GM19468 (cell line): Measurements from ENCODE around the gene PAGE4.

Experiments used
- ATAC-seq: cut with Tn5 transposase; IDR thresholded peaks from one replicate; pipeline ENCODE4 v1.9.1; 2021; ENCODE audit warnings: mild to moderate bottlenecking, moderate library complexity, moderate number of reproducible peaks; ENCODE audit not compliant: unreplicated experiment; ENCODE audit errors: extremely low read depth

Gene PAGE4

GRCh38 chrX:49862093-49862492 lies 33.0 kb downstream of the PAGE4 start:
- no peak for ATAC-seq

- ATAC-seq = no peak
Measured at GRCh38 chrX:49868739-49869138, 39.6 kb downstream of the PAGE4 start.

DNA sequence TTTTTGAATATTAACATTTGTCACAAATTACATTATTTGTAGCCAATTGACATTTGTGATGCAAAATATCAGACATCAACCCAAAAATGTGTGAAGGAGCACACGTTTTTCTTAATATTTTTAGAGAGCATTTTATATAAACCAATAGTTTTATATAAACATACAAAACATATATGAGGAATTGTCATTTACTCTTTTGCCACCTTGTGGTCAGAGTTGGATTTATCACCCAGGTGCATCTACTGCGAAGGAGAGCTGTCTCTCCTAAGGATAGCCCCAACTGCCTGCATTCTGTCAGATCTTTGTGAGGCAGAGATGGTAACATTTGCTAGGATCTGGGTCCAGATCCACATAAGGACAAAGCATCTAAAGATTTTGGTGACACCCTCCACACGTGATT lies 47.6 kb downstream of the PAGE4 start:
- ATAC-seq = no peak

DNA sequence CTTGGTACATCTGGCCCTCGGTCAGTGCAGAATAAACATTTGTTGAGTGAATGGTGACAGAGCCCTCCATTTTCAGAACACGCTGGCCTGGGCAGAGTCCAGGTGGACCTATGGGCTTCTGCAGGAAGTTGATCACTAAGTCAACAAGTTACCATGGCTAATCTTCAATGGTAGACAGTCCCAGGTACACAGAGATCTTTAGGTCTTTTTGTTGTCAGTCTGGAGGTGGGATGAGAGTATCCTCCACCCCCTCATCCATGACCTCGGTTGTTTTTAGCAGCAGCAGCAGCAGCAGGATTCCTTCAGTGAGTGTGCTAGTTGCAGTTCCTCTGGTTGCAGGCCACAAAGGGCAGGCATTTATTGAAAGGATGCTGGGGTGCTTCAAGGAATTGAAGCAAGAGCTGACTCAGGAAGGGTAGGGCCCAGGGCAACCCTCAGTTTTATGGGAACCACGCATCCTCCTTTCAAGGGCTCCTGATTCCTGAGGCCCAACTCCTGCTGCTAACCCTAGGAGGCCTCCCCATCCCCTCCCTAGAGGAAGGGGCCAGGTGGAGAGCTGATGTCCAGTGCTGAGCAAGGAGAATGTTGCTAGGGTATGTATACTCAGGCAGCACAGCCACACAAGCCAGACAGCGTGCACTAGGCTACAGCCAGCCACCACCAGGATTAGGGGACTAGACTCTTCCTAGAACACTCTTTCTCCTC lies 48.4 kb downstream of the PAGE4 start:
- ATAC-seq = no peak

DNA sequence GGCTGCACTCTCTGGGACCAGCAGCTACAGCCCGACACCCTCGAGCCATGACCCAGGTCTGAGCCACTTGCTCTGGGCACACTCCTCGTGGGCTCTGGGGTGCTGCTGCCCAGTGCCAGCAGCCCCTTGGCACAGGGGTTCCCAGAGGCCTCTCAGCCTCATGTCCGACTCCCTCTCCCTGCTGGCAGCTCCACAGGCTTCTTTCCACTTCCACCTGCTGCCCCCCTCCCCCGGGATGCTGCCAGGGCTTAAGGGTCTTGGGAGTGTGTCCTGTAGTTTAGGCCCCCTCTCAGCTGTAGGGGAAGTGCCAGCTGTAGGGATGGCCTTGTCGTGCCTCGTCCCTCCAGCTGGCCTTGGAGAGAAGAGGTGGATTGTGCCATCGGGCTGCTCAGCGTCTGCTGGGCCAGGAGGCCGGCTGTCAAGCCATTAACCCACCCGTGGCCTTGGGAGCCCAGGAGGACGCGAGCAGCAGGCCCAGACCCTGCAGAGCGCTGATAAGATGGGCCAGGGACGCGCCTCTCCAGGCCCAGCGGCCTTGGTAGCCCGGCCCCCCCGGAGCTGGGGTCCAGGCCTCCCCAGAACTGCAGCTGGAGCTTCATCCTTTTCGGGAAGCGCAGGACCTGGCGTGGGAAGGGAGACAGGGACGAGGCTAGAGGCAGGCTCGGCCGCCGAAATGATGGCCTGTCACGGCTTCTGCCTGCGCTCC lies 49.2 kb downstream of the PAGE4 start:
- ATAC-seq = no peak

DNA sequence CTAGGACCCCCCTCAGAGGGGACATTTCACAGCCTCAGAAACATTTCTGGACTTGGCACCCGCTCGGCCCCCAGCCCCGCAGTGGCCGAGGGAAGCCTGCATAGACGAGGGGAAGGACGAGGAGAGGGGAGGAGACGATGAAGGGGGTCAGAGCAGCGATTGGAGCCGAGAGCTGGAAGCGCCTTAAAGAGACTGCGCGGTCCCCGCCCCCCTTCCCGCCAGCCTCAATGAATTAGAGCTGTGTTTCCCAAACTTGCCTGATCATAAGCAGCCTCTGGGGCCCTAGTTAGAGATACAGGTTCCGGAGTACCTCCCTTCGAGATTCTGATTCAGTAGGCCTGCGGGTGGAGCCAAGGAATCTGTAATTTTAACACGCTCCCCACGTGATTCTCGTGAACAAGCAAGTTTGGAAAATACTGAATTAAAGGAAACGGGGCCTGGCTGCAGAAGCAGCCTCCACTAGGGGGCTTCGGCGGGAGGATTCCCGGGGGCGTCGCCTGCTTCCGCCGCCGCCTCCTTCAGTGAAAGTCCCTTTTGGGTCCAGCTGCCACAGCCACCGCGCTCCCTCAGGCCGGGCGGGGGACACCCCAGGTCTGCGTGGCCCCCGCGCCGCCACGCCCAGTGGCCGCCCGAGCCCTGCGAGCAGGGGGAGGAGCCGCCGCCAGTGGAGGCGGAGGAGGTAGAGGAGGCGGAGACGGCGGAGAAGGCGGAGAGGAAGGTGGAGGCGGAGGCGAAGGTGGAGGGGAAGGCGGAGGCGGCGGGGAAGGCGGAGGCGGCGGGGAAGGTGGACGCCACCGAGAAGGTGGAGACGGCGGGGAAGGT lies 49.9 kb downstream of the PAGE4 start, which contains the start of gene USP27X:
TSS of gene USP27X (plus strand) at position 651 of the 822 bp plus-strand sequence. CDS start 824 bp downstream, outside the sequence.
- ATAC-seq = peak; percentile 90

- ATAC-seq = no peak
Measured at GRCh38 chrX:49879656-49880277, 50.7 kb downstream of the PAGE4 start.

DNA sequence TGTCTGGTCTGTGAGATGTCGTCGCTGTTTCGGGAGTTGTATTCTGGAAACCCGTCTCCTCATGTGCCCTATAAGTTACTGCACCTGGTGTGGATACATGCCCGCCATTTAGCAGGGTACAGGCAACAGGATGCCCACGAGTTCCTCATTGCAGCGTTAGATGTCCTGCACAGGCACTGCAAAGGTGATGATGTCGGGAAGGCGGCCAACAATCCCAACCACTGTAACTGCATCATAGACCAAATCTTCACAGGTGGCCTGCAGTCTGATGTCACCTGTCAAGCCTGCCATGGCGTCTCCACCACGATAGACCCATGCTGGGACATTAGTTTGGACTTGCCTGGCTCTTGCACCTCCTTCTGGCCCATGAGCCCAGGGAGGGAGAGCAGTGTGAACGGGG lies 51.6 kb downstream of the PAGE4 start:
- no peak for ATAC-seq
